GM18858 (cell line): ENCODE results near the gene AJM1.
"Not testable (repeated sequence)": the region's sequence is repeated elsewhere in the genome, so short reads cannot be mapped to it uniquely, and the experiment has no call there.

Experiments
- ATAC-seq: cut with Tn5 transposase; IDR thresholded peaks from one replicate; pipeline ENCODE4 v1.9.1; 2021; ENCODE audit not compliant: unreplicated experiment

AJM1 gene

DNA sequence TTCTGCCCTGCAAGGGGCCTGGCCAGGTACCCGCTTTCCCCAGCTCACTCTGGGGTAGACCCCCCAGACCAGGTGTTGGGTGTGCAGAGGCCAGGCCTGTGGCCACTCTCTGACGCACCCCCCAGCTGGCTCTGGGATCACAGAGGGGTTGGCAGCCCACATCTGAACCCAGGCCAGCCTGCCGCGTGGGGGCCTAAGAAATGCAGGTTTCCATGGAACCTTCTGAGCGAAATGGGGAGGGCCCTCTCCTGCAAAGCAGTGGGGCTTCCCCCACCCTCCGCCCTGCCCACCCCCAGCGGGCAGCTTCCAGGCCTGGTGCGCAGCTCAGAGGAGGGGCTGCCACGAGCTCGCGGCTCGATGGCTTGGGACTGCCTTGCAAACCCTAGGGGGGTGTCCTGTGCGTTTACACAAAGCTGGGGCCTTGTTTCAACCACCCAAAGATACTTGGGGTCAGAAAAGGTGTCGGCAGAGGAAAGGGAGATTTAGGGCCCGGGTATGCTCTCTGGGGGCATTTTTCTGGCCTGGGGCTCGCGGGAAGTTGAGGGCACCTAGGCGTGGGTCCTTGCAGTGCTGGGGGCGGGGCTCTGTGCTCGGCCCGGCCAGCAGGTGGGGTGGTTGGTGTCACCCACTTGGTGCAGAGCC lies 1.0 kb downstream of the AJM1 start:
- ATAC-seq = not testable (repeated sequence)

DNA sequence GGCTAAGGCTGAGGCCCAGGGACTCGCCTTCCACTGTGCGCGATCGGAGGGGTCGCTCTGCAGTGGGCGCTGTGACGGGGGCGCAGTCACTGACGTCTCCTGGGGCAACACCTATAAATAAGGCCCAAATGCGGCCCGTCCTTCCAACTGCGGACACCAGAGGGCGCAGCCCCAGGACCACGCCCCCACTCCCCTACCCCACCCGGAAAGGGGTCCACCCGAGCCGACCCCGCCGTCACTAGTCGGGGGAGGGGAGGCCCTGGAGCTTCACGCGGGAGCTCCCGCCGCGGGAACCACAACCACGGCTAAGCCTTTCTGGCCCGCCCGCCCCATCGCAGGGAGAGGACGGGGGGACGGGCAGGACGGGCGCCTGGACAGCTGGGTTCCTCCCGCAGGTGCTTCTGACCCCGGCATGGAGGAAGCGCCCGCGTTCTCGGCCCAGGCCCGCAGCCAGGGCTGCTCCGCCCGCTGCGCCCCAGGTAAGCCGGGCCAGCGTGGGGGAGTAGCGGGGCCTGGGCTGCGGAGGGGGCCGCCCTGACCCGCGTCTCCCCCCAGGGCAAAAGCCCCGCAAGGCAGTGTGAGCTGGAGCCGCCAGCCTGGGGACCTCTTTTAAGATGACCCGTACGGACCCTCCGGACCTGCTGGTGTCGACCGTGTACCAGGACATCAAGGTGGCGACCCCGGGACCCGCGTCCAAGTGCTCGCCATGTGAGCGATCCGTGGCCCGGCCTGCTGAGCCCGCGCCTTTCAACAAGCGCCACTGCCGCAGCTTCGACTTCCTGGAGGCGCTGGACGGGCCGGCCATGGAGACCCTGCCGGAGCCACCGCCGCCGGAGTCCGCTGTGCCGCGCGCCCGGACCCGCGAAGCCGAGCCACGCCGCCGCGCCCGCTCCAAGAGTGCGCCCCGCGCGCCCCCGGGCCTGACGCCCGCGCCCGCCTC lies 1.8 kb downstream of the AJM1 start:
- ATAC-seq = not testable (repeated sequence)

DNA sequence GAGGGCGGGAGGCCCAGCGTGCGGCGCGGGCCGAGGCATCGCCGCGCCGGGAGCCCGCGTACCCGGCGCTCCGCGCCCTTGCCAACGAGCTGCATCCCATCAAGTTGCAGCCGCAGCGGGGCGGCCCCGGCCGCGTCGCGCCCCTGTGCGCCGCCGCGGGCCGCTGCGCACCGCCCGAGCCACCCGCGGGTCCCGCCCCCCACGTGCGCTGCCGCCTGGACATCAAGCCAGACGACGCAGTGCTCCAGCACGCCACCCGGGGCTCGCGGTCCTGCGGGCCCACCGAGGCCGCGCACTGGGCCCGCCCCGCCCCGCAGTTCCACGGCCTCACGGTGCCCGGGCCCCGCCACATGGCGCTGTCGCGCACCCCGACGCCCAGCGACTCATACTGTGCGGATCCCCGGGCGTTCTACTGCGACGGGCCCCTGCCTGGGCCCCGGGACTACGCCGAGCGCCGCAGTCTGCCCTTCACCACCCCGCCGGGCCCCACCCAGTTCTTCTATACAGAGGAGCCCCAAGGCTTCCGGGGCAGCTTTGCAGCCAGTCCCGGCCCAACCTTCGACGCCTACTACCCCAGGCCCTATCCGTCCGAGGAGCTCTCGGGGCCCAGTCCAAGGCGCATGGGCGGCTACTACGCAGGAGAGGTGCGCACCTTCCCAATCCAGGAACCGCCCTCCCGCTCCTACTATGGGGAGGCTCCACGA lies 2.6 kb downstream of the AJM1 start:
- no peak for ATAC-seq

DNA sequence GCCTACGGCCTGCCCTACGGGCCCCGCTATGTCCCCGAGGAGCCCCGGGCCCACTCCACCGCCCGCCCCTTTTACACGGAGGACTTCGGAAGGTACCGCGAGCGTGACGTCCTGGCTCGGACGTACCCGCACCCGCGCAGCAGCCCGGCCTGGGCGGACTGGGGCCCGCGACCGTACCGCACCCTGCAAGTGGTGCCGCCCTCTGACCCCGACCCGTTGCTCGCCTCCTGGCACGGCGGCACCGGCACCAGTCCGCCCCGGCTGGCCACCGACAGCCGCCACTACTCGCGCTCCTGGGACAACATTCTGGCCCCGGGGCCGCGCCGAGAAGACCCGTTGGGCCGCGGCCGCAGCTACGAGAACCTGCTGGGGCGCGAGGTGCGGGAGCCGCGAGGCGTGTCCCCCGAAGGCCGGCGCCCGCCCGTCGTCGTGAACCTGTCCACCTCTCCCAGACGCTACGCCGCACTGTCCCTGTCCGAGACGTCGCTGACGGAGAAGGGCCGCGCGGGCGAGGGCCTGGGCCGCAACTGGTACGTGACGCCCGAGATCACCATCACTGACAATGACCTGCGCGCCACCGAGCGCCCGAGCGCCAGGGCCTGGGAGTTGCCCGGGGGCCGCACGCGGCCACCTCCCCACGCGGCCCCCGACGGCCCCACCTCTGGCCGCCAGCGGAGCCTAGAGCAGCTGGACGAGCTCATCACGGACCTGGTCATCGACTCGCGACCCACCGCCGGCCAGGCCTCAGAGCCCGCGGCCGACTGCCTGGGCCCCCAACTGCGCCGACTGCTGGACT lies 3.4 kb downstream of the AJM1 start:
- no peak for ATAC-seq

DNA sequence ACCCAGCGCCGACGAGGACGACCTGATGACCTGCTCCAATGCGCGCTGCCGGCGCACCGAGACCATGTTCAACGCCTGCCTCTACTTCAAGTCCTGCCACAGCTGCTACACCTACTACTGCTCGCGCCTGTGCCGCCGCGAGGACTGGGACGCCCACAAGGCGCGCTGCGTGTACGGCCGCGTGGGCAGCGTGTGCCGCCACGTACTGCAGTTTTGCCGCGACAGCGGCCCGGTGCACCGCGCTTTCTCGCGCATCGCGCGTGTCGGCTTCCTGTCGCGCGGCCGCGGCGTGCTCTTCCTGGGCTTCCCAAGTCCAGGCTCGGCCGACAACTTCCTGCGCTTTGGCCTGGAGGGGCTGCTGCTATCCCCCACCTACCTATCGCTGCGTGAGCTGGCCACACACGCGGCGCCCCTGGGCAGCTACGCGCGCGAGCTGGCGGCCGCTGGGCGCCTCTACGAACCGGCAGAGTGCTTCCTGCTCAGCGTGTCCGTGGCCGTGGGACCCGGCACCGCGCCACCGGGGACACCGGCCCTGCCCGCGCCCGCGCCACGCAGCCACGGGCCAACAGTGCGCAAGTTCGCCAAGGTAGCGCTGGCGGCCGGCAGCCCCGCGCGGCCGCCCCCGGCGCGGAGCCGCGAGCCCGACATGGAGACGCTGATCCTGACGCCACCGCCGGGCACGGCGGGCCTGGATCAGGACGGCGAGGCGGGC lies 4.3 kb downstream of the AJM1 start:
- no peak for ATAC-seq

DNA sequence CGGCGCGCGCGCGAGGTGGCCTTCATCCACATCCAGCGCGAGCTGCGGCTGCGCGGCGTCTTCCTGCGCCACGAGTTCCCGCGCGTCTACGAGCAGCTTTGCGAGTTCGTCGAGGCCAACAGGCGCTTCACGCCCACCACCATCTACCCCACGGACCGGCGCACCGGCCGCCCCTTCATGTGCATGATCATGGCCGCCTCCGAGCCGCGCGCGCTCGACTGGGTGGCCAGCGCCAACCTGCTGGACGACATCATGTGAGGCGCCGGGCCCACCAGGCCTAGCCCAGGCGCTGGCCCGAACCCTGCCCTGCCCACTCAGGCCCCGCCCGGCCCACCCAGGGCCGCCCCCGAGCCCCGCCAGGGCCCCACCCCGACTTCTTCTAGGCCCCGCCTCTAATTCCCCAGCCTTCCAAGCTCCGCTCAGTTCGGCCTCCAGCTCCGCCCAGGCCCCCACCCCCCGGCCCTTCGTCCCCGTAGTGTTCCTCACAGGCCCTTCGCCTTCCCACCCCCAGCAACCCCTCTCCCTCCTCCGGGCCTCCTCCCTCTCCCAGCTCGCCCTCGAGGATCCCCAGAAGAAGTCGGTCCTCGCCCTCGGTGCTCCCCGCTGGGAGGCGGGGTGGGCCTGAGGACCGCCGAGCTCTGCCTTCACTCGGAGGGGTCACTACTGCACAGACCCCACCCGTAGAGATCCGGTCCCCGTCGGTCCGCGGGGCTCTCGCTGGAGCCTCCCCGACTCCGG lies 5.0 kb downstream of the AJM1 start:
- ATAC-seq = no peak

DNA sequence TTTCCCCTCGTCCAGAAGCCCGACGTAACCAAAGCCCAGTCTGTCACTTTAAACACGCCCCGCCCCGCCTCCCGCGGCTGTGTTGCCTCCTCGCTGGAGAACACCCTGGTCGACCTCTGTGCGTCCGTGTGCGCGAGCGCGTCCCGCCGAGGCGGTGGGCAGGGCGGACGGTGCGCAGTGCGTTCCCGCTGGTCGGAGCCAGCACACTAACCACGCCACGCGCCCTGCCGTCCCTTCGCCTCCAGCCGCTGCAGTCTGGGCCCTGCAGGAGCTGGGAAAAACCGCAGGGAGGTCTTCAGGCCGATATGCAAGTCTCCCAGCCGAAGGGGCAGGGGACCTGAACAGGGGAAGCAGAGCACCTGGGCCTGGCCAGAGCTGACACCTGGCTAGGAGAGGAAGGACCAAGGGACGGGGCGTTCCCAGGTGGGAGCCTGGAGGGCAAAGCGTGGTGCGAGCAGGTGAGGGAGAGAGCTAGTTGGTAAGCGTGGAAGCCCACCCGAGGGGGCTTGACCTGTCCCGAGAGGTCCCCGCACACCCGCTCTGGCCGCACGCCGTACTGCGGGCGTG lies 5.6 kb downstream of the AJM1 start:
- no peak for ATAC-seq

DNA sequence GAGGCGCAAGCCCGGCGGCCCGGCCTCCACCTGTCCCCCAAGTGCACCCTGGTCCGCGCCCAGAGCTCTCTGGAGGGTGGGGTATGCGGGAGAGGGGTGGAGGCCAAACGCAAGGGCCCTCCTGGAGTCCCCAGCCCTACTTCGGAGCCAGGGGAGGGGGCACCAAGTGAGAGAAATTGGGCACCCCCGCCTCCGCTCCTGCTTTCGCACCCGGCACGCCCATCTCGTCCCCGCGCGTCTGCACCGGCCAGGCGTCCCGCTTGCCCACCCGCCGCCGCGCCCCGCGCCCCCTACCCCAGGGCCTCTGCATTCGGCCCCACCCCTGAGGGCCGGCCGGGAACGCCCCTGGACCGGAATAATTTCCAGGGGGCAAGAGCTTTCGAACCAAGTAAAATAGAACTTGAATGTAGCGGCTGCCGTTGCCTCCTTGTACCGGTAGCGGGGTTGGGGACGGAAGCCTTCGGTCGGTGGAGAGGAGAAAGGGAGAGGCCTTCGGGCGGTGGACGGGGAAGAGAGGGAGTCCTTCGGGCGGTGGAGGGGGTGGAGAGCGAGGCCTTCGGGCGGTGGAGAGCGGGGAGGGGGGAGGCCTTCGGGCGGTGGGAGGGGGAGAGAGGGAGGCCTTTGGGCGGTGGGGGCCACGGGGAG lies 6.2 kb downstream of the AJM1 start:
- ATAC-seq = no peak

DNA sequence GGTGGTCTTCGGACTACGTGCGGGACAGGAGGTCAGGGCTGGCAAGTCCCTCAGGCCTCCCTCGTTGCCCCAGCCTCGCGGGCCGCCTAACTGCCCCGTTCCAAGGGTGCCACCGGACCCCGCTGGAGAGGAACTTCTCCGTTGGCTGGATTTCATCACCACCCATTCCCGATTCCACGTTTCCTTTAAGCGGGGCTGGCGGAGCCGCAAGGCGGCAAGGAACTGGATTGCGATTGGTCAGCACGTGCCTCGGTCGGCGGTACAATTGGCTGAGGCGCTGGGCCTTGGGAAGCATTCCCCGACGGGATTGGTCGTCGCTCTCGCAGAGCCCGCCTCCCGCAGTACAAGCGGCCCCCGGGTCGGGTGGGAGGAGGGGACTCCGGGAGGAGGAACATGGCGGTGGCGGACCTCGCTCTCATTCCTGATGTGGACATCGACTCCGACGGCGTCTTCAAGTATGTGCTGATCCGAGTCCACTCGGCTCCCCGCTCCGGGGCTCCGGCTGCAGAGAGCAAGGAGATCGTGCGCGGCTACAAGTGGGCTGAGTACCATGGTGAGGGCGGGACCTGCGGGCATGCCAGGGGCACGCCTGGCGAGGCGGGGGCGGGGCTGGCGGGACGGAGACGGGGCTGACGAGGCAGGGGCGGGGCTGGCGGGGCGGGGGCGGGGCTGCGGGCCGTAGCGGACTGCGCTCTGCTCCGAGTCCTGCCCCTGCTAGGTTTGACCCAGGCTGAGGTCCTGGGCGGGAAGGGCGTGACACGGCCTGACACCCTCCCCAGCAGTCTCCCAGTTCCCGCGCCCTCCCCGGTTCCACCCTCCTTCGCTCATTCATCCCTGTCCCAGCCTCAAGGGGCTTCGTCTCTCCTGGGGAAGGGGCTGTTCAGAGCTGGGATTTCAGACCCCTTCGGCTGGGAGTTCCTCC lies 7.0 kb downstream of the AJM1 start, which contains the start of gene PHPT1:
TSS of gene PHPT1 (plus strand) at position 372 of the 922 bp plus-strand sequence. CDS start at position 394, 22 bp downstream.
- peak; percentile 57 for ATAC-seq

DNA sequence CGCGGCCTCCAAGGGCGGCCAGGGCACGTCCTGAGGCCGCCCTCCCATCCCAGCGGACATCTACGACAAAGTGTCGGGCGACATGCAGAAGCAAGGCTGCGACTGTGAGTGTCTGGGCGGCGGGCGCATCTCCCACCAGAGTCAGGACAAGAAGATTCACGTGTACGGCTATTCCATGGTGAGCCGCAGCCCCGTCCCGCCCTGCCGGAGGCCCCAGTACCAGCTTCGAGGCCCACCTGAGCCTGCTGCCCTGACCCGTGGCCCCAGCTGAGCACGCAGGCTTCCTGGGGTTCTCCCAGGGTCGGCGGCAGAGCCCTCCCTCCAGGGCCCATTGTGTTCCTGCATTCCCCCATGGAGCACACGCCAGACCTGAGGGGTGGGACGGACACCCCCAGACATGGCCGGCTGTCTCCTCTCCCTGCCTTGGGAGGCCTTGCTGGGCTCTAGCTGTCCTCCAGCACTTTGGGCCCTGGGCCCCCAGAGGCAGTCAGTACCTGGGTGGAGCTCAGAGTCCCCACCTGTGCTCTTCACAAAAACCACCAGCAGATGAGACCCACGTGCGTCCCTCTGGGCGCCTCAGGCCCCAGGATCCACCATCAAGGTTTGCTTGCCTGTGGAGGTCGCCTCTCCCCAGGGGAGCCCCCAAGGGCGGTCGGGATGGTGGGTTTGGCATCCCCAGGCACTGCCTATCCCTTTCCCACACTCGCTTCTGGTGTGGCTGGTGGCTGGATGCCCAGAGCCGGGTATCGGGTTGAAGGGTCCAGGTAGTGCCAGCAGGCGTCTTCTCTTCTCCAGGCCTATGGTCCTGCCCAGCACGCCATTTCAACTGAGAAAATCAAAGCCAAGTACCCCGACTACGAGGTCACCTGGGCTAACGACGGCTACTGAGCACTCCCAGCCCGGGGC lies 7.9 kb downstream of the AJM1 start:
- ATAC-seq = no peak

DNA sequence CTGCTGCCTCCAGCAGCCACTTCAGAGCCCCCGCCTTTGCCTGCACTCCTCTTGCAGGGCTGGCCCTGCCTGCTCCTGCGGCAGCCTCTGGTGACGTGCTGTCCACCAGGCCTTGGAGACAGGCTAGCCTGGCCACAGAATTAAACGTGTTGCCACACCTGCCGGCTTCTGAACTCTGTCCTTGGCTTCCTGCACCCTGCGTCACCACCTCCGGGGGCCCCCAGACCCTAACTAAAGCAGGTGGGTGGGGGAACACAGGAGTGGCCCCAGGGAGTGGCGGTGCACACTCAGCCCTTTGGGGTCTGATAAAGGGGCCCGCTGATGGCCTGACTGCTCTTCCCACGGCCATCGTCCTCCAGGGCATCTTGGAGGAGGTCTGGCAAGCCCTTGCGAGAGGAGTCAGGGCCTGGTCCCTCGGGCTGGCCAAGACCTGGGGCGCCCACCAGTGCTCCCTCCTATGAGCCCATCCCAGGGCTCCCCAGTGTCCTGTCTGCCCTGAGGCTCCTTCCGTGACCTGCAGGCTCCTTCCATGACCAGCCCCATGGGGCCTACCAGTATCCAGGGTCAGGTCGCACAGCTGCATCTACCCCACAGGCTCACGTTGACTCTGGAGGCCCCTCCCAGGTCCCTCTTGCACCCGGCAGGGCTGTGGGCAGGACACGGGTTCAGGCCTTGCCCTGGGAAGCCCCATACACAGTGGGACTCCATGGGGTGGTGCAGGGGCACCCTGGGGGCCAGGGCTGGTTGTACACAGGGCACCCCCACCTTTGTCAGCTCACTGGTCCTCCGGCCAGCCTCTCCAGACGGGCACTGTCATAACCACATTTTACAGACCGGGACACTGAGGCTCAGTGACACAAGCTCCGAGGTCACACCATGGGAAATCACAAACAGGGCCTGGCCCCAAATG lies 8.8 kb downstream of the AJM1 start:
- ATAC-seq = no peak

DNA sequence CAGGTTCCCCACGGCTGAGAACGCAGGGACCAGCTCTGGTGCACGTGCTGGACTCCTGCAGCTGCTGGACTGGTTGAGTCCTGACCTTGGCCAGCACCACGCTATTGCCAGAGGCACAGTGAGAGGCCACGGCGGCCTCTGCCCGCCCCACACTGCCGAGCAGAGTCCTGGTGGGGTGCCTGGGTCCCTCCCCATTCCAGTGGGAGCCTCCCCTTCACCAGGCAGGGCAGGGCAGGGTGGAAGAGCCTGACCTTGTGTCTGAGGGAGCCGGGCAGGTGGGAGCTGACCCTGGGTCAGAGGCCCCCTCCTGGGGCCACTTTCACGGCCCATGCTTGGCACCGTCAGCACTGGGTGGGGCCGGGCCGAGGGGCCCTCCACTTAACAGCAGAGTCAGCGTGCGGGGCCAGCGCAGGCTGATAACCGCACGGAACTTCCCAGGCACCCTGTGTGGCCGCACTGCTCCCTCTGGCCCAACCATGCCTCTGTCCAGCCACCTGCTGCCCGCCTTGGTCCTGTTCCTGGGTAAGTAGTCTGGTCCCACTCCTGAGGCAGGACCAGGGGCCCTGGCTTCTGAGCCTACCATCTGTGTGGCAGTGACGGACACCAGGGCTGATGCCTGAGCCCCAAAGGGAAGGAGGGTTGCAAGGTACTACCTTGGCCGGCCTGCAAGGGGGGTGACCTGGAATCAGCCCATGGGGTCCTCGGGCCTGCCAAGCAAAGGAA lies 9.8 kb downstream of the AJM1 start, which contains the start of gene MAMDC4:
TSS of gene MAMDC4 (plus strand) at position 406 of the 723 bp plus-strand sequence. CDS start at position 477, 71 bp downstream.
- no peak for ATAC-seq

DNA sequence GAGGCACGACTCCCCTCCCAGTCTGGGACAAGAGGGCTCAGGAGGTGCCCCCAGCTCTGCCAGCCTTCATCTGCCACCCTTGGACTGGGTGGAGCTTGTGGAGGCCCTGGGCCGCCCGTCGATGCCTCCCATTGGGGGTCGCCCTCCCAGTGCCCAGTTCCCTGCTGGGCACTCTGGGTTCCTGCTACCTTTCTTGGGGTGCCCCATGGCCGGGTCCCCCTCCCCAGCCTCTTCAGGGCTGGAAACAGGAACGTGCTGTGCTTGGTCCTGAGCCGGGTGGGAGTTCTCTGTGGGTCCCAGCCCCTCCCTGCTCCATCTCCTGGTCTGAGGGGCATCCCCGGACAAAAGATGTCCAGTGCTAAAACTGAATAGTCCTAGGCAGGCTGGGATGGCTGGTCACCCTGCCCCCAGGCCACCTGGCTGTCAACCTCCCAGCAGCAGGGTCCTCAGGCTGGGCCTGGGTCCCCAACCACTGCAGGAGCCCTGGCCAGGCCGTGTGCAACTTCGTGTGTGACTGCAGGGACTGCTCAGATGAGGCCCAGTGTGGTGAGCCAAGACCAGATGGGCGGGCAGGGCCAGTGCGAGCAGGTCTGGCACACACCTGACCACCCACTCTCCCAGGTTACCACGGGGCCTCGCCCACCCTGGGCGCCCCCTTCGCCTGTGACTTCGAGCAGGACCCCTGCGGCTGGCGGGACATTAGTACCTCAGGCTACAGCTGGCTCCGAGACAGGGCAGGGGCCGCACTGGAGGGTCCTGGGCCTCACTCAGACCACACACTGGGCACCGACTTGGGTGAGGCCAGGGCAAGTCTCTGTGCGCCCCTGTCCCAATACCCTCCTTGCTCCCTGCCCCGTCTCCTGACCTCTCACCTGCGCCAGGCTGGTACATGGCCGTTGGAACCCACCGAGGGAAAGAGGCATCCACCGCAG lies 10.7 kb downstream of the AJM1 start:
- no peak for ATAC-seq
